ENCODE data around the gene IFI27L2.

The IFI27L2 gene

GRCh38 chr14:94123296-94123695 lies 6.1 kb downstream of the IFI27L2 start:
- DNase-seq (ENCODE audit: low read depth): no peak

GRCh38 chr14:94122438-94122837 lies 7.0 kb downstream of the IFI27L2 start:
- no peak for DNase-seq (ENCODE audit: low read depth)

GRCh38 chr14:94121485-94121884 lies 7.9 kb downstream of the IFI27L2 start:
- DNase-seq (ENCODE audit: low read depth): no peak

GRCh38 chr14:94120667-94121340 lies 8.6 kb downstream of the IFI27L2 start:
- no peak for DNase-seq (ENCODE audit: low read depth)

GRCh38 chr14:94119071-94119470 lies 10.3 kb downstream of the IFI27L2 start:
- DNase-seq (ENCODE audit: low read depth): no peak

- no peak for DNase-seq (ENCODE audit: low read depth)
Observed at GRCh38 chr14:94117856-94118255, 11.5 kb downstream of the IFI27L2 start.

- no peak for DNase-seq (ENCODE audit: low read depth)
Observed at GRCh38 chr14:94116701-94117100, 12.7 kb downstream of the IFI27L2 start.

GRCh38 chr14:94115631-94116030 lies 13.8 kb downstream of the IFI27L2 start:
- DNase-seq (ENCODE audit: low read depth): no peak

- DNase-seq (ENCODE audit: low read depth): no peak
Observed at GRCh38 chr14:94115058-94115591, 14.3 kb downstream of the IFI27L2 start.

- DNase-seq (ENCODE audit: low read depth): no peak
Observed at GRCh38 chr14:94114589-94115057, 14.8 kb downstream of the IFI27L2 start.

- no peak for DNase-seq (ENCODE audit: low read depth)
Observed at GRCh38 chr14:94113908-94114588, 15.4 kb downstream of the IFI27L2 start.

- DNase-seq (ENCODE audit: low read depth): no peak
Observed at GRCh38 chr14:94113490-94113889, 15.9 kb downstream of the IFI27L2 start.

- no peak for DNase-seq (ENCODE audit: low read depth)
Observed at GRCh38 chr14:94113073-94113472, 16.3 kb downstream of the IFI27L2 start.

- DNase-seq (ENCODE audit: low read depth): no peak
Observed at GRCh38 chr14:94112513-94113063, 16.8 kb downstream of the IFI27L2 start.

- no peak for DNase-seq (ENCODE audit: low read depth)
Observed at GRCh38 chr14:94111276-94112095, 17.9 kb downstream of the IFI27L2 start.

GRCh38 chr14:94110552-94111181 lies 18.7 kb downstream of the IFI27L2 start, which contains the start of gene IFI27:
IFI27 (plus strand) TSS chr14:94110736.
- DNase-seq (ENCODE audit: low read depth): no peak

GRCh38 chr14:94109915-94110250 lies 19.5 kb downstream of the IFI27L2 start:
- no peak for DNase-seq (ENCODE audit: low read depth)

GRCh38 chr14:94104731-94105130 lies 24.7 kb downstream of the IFI27L2 start:
- DNase-seq (ENCODE audit: low read depth): no peak

- no peak for DNase-seq (ENCODE audit: low read depth)
Observed at GRCh38 chr14:94103554-94104150, 25.8 kb downstream of the IFI27L2 start.

- DNase-seq (ENCODE audit: low read depth): no peak
Observed at GRCh38 chr14:94102768-94103482, 26.5 kb downstream of the IFI27L2 start.

GRCh38 chr14:94101748-94102147 lies 27.7 kb downstream of the IFI27L2 start:
- no peak for DNase-seq (ENCODE audit: low read depth)
